HFF-Myc (cell line): ENCODE results near the gene ARHGAP42.
A peak's percentile ranks its signal among the peaks of the same experiment; 100 is the strongest.

ENCODE experiments used
- DNase-seq: peaks from one replicate; pipeline ENCODE4 v3.0.0-alpha.2; 2011; ENCODE audit warnings: low read depth; ENCODE audit errors: extremely low read depth
- H3K4me3 ChIP-seq: replicated peaks from 2 replicates; pipeline ENCODE4 v1.5.1; 2011; ENCODE audit warnings: low read depth, mild to moderate bottlenecking, control low read depth, low read length
- CTCF ChIP-seq: IDR thresholded peaks from 2 replicates; pipeline ENCODE4 v1.5.1; 2012; ENCODE audit warnings: mild to moderate bottlenecking, low read depth, low read length, control low read depth; ENCODE audit errors: missing control alignments

The ARHGAP42 gene

GRCh38 chr11:100925935-100926334 lies 238.8 kb downstream of the ARHGAP42 start:
- DNase-seq, result peak; percentile 48
- no peak overlapping the region for H3K4me3 ChIP-seq
- TF ChIP-seq CTCF, result no peak

GRCh38 chr11:100927579-100927978 lies 240.5 kb downstream of the ARHGAP42 start:
- DNase-seq, result no peak
- no peak overlapping the region for H3K4me3 ChIP-seq
- no peak for TF ChIP-seq CTCF

- DNase-seq, result no peak
- TF ChIP-seq CTCF, result no peak
- no peak overlapping the region for H3K4me3 ChIP-seq
Measured at GRCh38 chr11:100928426-100928825, 241.3 kb downstream of the ARHGAP42 start.

- no peak for TF ChIP-seq CTCF
- no peak for DNase-seq
- no peak overlapping the region for H3K4me3 ChIP-seq
Measured at GRCh38 chr11:100929377-100929776, 242.3 kb downstream of the ARHGAP42 start.

- DNase-seq, result peak; percentile 55
- no peak overlapping the region for H3K4me3 ChIP-seq
- peak; percentile 22 for TF ChIP-seq CTCF
Measured at GRCh38 chr11:100930185-100930778, 243.2 kb downstream of the ARHGAP42 start.

GRCh38 chr11:100932474-100933100 lies 245.5 kb downstream of the ARHGAP42 start:
- peak; percentile 26 for TF ChIP-seq CTCF
- DNase-seq, result peak; percentile 27
- no peak overlapping the region for H3K4me3 ChIP-seq
